Measurements from ENCODE around the gene DCPS.
A peak's percentile ranks its signal among the peaks of the same experiment; 100 is the strongest.
"Not testable (repeated sequence)": the region's sequence is repeated elsewhere in the genome, so short reads cannot be mapped to it uniquely, and the experiment has no call there.

Gene DCPS

GRCh38 chr11:126303623-126304456 is at the start of gene DCPS:
Gene DCPS (plus strand): TSS chr11:126304060. CDS start chr11:126304081, 21 bp downstream.
- peak; percentile 66 to 88 (median 84) for DNase-seq (ENCODE audit: low read depth in 2 of 3, low spot score in 2 of 3)

GRCh38 chr11:126254819-126255218 is 49.0 kb upstream of the DCPS start:
- no peak for DNase-seq (ENCODE audit: low read depth in 2 of 3, low spot score in 2 of 3)

GRCh38 chr11:126255507-126255906 is 48.4 kb upstream of the DCPS start:
- DNase-seq (ENCODE audit: low read depth in 2 of 3, low spot score in 2 of 3), result not testable (repeated sequence)

- DNase-seq (ENCODE audit: low read depth in 2 of 3, low spot score in 2 of 3), result no peak
Measured at GRCh38 chr11:126256216-126256615, 47.6 kb upstream of the DCPS start.

- no peak for DNase-seq (ENCODE audit: low read depth in 2 of 3, low spot score in 2 of 3)
Measured at GRCh38 chr11:126257144-126257543, 46.7 kb upstream of the DCPS start.

- no peak for DNase-seq (ENCODE audit: low read depth in 2 of 3, low spot score in 2 of 3)
Measured at GRCh38 chr11:126257764-126258163, 46.1 kb upstream of the DCPS start.

- no peak for DNase-seq (ENCODE audit: low read depth in 2 of 3, low spot score in 2 of 3)
Measured at GRCh38 chr11:126262216-126262615, 41.6 kb upstream of the DCPS start.

GRCh38 chr11:126263489-126263888 is 40.4 kb upstream of the DCPS start:
- no peak for DNase-seq (ENCODE audit: low read depth in 2 of 3, low spot score in 2 of 3)

GRCh38 chr11:126265811-126266210 is 38.0 kb upstream of the DCPS start:
- no peak for DNase-seq (ENCODE audit: low read depth in 2 of 3, low spot score in 2 of 3)

GRCh38 chr11:126267650-126268049 is 36.2 kb upstream of the DCPS start:
- DNase-seq (ENCODE audit: low read depth in 2 of 3, low spot score in 2 of 3), result no peak

- no peak for DNase-seq (ENCODE audit: low read depth in 2 of 3, low spot score in 2 of 3)
Measured at GRCh38 chr11:126268361-126268707, 35.5 kb upstream of the DCPS start.

GRCh38 chr11:126268708-126269579 is 34.9 kb upstream of the DCPS start, which contains the start of the genes FOXRED1 and SRPRA:
Gene FOXRED1 (plus strand): TSS chr11:126269154. CDS start chr11:126269207, 53 bp downstream.
Gene SRPRA (minus strand): TSS chr11:126268895. CDS start chr11:126268804, 91 bp downstream.
- DNase-seq (ENCODE audit: low read depth in 2 of 3, low spot score in 2 of 3), result peak; percentile 95 to 100 (median 97)

- no peak for DNase-seq (ENCODE audit: low read depth in 2 of 3, low spot score in 2 of 3)
Measured at GRCh38 chr11:126277322-126277721, 26.5 kb upstream of the DCPS start.

- no peak for DNase-seq (ENCODE audit: low read depth in 2 of 3, low spot score in 2 of 3)
Measured at GRCh38 chr11:126277780-126278179, 26.1 kb upstream of the DCPS start.

- no peak for DNase-seq (ENCODE audit: low read depth in 2 of 3, low spot score in 2 of 3)
Measured at GRCh38 chr11:126279191-126279590, 24.7 kb upstream of the DCPS start.

- no peak for DNase-seq (ENCODE audit: low read depth in 2 of 3, low spot score in 2 of 3)
Measured at GRCh38 chr11:126280595-126280994, 23.3 kb upstream of the DCPS start.

- no peak for DNase-seq (ENCODE audit: low read depth in 2 of 3, low spot score in 2 of 3)
Measured at GRCh38 chr11:126281245-126281644, 22.6 kb upstream of the DCPS start.

- DNase-seq (ENCODE audit: low read depth in 2 of 3, low spot score in 2 of 3), result no peak
Measured at GRCh38 chr11:126281666-126282175, 22.1 kb upstream of the DCPS start.

GRCh38 chr11:126282361-126282735 is 21.5 kb upstream of the DCPS start:
- DNase-seq (ENCODE audit: low read depth in 2 of 3, low spot score in 2 of 3), result no peak

- peak in 2 of 3 experiments; percentile 35 to 36 for DNase-seq (ENCODE audit: low read depth in 2 of 3, low spot score in 2 of 3)
Measured at GRCh38 chr11:126282736-126283591, 20.9 kb upstream of the DCPS start, which contains the start of gene TIRAP. Gene TIRAP (plus strand): TSS chr11:126283093. CDS start chr11:126290895, 7,802 bp downstream.

GRCh38 chr11:126284829-126285228 is 19.0 kb upstream of the DCPS start:
- peak; percentile 61 to 74 (median 63) for DNase-seq (ENCODE audit: low read depth in 2 of 3, low spot score in 2 of 3)
